HEK293 (cell line): ENCODE data around the gene KRT222.

ENCODE experiments used
- CTCF ChIA-PET: fragments of 350-600 bp; formaldehyde crosslinking; extraction: SDS; loops from one replicate; lab custom pipeline; 2021; ENCODE audit warnings: antibody characterized with exemption; lab: Yijun Ruan, JAX
- POLR2A ChIA-PET: fragments of 300-600 bp; formaldehyde crosslinking; extraction: SDS; loops from one replicate; lab custom pipeline; 2020; ENCODE audit warnings: antibody characterized with exemption, inconsistent platforms; lab: Yijun Ruan, JAX
- H3K27ac ChIP-seq: fragments of 200-500 bp; sonication (Bioruptor generic); 2 replicates; pipeline ENCODE4 v1.5.1; 2014; ENCODE audit warnings: low read depth, low read length, control low read depth, inconsistent platforms; ENCODE audit errors: extremely low read depth
- H3K36me3 ChIP-seq, 2 experiments: fragments of 200-500 bp in 1 of 2; sonication (Bioruptor generic) in 1 of 2; 1 replicate in 1 of 2; 2 replicates in 1 of 2; pipeline ENCODE4 v1.5.1; 2014 to 2017; ENCODE audit warnings: inconsistent platforms in 2 of 2, low read length in 2 of 2; ENCODE audit not compliant: control insufficient read depth in 2 of 2, insufficient read depth in 1 of 2
- H3K4me1 ChIP-seq: fragments of 200-500 bp; sonication (Bioruptor generic); 2 replicates; pipeline ENCODE4 v1.5.1; 2014; ENCODE audit warnings: mild to moderate bottlenecking, low read length, inconsistent platforms; ENCODE audit not compliant: control insufficient read depth, insufficient read depth
- H3K4me3 ChIP-seq: 2 replicates; pipeline ENCODE4 v1.5.1; 2011; ENCODE audit warnings: low read depth, mild to moderate bottlenecking, control low read depth, low read length, moderate library complexity
- H3K9me3 ChIP-seq: fragments of 200-500 bp; sonication (Bioruptor generic); 2 replicates; pipeline ENCODE4 v1.5.1; 2014; ENCODE audit warnings: low read depth, low read length, inconsistent platforms; ENCODE audit not compliant: control insufficient read depth, insufficient read depth
- KLF1 ChIP-seq: fragments of 450-650 bp; formaldehyde crosslinking; IDR thresholded peaks from 2 replicates; pipeline ENCODE4 v1.5.1; 2016; ENCODE audit warnings: missing biosample characterization, missing genetic modification characterization
- PRDM2 ChIP-seq: fragments of 450-650 bp; formaldehyde crosslinking; IDR thresholded peaks from 2 replicates; pipeline ENCODE4 v1.5.1; 2016; ENCODE audit warnings: missing biosample characterization, missing genetic modification characterization, borderline replicate concordance
- PRDM6 ChIP-seq: fragments of 450-650 bp; formaldehyde crosslinking; IDR thresholded peaks from 2 replicates; pipeline ENCODE4 v1.5.1; 2017; ENCODE audit warnings: missing biosample characterization, missing genetic modification characterization
- SETDB1 ChIP-seq: IDR thresholded peaks from one replicate; pipeline ENCODE4 v1.6.1; 2017; ENCODE audit warnings: mild to moderate bottlenecking, low read length, moderate library complexity, mixed read lengths; ENCODE audit not compliant: insufficient read length
- ZBTB1 ChIP-seq: fragments of 450-650 bp; formaldehyde crosslinking; IDR thresholded peaks from 2 replicates; pipeline ENCODE4 v1.5.1; 2016; ENCODE audit warnings: missing biosample characterization, missing genetic modification characterization
- ZBTB49 ChIP-seq: fragments of 450-650 bp; formaldehyde crosslinking; IDR thresholded peaks from 2 replicates; pipeline ENCODE4 v1.5.1; 2016; ENCODE audit warnings: missing biosample characterization, missing genetic modification characterization, low read depth
- ZEB2 ChIP-seq: fragments of 450-650 bp; formaldehyde crosslinking; IDR thresholded peaks from 2 replicates; pipeline ENCODE4 v1.5.1; 2016; ENCODE audit warnings: missing biosample characterization, missing genetic modification characterization
- ZIC2 ChIP-seq: fragments of 450-650 bp; formaldehyde crosslinking; IDR thresholded peaks from 2 replicates; pipeline ENCODE4 v1.5.1; 2016; ENCODE audit warnings: missing biosample characterization, missing genetic modification characterization
- ZNF18 ChIP-seq: fragments of 450-650 bp; formaldehyde crosslinking; IDR thresholded peaks from 2 replicates; pipeline ENCODE4 v1.5.1; 2016; ENCODE audit warnings: missing biosample characterization, missing genetic modification characterization
- ZNF23 ChIP-seq: fragments of 450-650 bp; formaldehyde crosslinking; IDR thresholded peaks from 2 replicates; pipeline ENCODE4 v1.5.1; 2016; ENCODE audit warnings: missing biosample characterization, missing genetic modification characterization, borderline replicate concordance
- ZNF529 ChIP-seq: fragments of 450-650 bp; formaldehyde crosslinking; IDR thresholded peaks from 2 replicates; pipeline ENCODE4 v1.5.1; 2017; ENCODE audit warnings: missing genetic modification characterization, missing biosample characterization; ENCODE audit not compliant: insufficient replicate concordance
- ZNF660 ChIP-seq: fragments of 450-650 bp; IDR thresholded peaks from 2 replicates; pipeline ENCODE4 v1.5.1; 2018; ENCODE audit warnings: missing biosample characterization, mild to moderate bottlenecking, missing genetic modification characterization
- ZSCAN5A ChIP-seq: fragments of 450-650 bp; formaldehyde crosslinking; IDR thresholded peaks from 2 replicates; pipeline ENCODE4 v1.5.1; 2016; ENCODE audit warnings: missing biosample characterization, missing genetic modification characterization

Gene KRT222

GRCh38 chr17:40633871-40634270 lies 31.1 kb downstream of the KRT222 start:
- ChIA-PET CTCF (interaction anchor here (0.6 to 1.9 kb wide), 7 partner anchors 13 to 238 kb away, joined by 3 to 17 read pairs (median 3); no protein-coding TSS in a partner anchor), POLR2A (interaction anchor here (0.6 kb wide), 1 partner anchor 317 kb away, joined by 6 read pairs; no protein-coding TSS in a partner anchor)
- Histone ChIP-seq H3K27ac (no peak overlapping the region), H3K36me3 (peaks cover 90 to 96% of the 10 kb centered on the region in 2 experiments)
- TF ChIP-seq KLF1 (no peak), ZNF23 (tag by site-specific recombination) (no peak), SETDB1 (no peak), ZBTB49 (no peak), ZEB2 (no peak), ZNF18 (tag by site-specific recombination) (no peak), PRDM6 (tag by site-specific recombination) (no peak), PRDM2 (tag by site-specific recombination) (no peak), ZIC2 (tag by site-specific recombination) (no peak), ZBTB1 (tag by site-specific recombination) (no peak), ZNF660 (tag by site-specific recombination) (no peak), ZSCAN5A (no peak), ZNF529 (tag by site-specific recombination) (no peak)
- TF ChIP-seq, all 188 proteins: peak for 0
- no peak overlapping the region for H3K4me3 ChIP-seq
- H3K4me1 ChIP-seq: no peaks in the 10 kb centered on the region
- H3K9me3 ChIP-seq: no peaks in the 10 kb centered on the region
